HG03060 (cell line): Measurements from ENCODE around the gene NOS1.
"Not testable (repeated sequence)": the region's sequence is repeated elsewhere in the genome, so short reads cannot be mapped to it uniquely, and the experiment has no call there.

Source experiments
- ATAC-seq: cut with Tn5 transposase; IDR thresholded peaks from one replicate; pipeline ENCODE4 v1.9.1; 2021; ENCODE audit warnings: low read depth, moderate number of reproducible peaks; ENCODE audit not compliant: unreplicated experiment

NOS1 gene

DNA sequence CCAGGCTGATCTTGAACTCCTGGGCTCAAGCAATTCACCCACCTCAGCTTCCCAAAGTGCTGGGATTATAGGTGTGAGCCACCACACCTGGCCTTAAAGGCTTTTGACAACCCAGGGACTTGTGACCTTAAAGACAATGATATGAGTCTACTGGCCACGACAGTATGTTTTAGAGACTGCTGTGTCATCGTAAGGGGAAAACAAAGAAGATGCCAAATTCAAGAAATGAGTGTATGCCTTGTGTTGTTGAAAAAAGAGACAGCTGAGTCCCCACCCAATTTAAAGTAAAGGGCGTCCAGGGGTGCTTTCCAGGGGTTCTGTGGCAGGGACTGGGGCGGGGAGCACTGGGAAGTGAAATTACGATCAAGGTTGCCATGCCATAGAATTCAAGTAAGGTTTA lies 144.7 kb downstream of the NOS1 start:
- no peak for ATAC-seq

GRCh38 chr12:117214797-117215196 lies 146.6 kb downstream of the NOS1 start:
- ATAC-seq, result no peak

DNA sequence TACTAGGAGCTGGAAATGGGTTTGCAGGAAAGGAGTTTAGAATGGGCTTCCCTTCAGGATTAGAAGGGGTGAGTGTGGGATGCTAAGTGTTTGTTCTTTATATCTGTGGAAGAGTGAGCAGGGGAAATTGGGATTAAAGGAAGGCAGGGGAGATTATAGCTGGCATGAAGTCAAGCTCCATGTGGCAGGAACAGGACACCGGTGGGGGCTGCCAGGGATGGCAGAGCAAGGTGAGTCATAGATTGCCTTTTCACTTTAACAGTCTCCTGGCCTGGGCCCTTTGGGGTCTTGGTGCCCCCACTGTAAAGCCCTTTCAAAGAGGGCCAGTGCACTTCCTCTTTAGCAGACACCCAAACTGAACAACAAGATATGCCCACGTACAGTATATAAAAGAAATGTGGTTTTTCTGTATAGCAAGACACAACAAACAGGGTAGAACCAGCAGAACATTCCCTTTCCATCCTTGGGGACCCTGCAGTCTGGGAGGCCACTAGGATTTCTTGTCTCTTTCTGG lies 148.1 kb downstream of the NOS1 start:
- ATAC-seq, result no peak

DNA sequence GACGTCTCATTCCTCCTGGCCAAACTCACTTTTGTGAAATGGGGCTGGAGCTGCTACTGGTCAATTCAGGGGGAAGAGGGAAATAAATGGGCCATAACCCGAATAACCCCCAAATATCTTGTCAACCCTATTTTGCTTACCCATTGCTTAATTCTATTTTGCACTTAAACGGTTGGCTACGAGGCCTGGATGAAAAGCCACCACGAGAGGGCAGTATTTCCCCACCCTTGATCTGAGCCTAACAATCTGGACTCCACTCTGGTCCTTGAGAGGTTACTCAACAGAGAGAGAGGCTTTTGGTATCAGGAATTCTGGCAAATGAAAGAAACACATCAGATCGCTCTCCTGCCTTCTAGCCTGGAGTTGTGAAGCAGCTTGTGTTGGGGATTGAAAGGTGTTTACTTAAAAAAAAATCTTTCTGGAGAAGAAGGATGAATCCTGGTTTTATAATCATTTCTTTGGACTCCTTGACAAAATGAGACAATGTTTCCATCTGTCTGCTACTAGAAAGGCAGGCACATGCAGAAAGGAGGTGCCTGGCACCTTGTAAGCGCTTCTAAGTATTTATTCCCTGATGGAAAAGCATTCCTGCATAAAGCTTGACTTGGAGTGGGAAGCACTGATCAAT lies 148.7 kb downstream of the NOS1 start:
- no peak for ATAC-seq

GRCh38 chr12:117210266-117210918 lies 151.0 kb downstream of the NOS1 start:
- no peak for ATAC-seq

- ATAC-seq, result no peak
Observed at GRCh38 chr12:117209626-117210025, 151.8 kb downstream of the NOS1 start.

GRCh38 chr12:117208811-117209455 lies 152.5 kb downstream of the NOS1 start:
- ATAC-seq, result no peak

- no peak for ATAC-seq
Observed at GRCh38 chr12:117208206-117208605, 153.2 kb downstream of the NOS1 start.

DNA sequence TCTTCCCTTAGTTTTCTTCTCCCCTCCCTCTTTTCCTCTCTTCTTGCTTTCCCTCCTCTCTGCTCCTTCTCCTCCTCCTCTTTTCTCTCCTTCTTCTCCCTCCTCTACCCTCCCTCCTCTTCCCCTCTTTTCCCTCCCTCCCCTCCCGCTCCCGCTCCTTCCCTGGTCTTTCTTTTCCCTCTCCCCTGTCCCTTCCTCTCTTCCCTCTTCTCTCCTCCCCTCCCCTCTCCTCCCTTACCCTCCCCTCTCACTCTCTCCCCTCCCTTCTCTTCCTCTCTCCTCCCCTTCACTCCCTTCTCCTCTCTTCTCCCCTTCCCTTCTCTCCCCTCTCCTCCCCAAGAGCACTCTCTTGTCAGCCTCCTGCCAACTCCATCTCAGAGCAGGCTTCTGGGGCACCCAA lies 153.8 kb downstream of the NOS1 start:
- ATAC-seq, result no peak

DNA sequence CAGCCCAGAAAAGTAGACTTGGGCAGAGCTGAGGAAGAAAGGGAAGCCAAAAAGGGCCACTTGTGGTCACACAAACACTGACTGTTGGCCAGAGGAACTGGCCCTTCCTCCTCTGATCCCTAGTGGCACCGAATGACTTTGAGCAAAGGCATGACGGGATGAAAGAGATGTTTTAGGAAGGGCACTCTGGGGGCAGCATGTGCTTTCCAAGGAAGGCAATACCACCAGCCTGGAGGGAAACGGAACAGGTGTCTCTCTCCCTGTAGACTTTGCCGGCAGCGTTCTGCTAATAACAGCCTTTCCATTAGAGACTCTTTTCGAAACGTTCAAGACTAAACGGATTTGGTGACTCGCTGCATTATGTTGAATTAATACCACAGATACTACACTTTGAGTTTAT lies 158.9 kb downstream of the NOS1 start:
- ATAC-seq, result no peak

DNA sequence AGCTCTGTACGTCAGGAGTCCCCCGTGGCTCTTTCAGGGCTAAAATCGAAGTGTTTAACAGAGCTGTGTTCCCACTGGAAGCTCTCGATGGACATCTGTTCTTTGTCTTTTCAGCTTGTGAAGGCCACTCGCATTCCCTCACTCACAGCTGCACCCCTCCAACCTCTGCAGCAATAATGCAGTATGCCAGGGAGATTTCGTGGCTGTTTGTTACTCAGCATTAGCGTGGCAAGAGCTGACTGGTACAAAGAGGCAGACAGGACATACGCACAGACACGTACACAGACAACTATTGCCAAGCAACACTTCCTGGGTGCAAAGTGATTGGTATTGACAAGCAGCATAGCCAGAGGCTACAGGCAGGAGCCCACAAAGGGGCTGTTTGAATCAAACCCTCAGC lies 159.4 kb downstream of the NOS1 start:
- ATAC-seq, result no peak

- not testable (repeated sequence) for ATAC-seq
Observed at GRCh38 chr12:117199956-117200744, 161.3 kb downstream of the NOS1 start.

- not testable (repeated sequence) for ATAC-seq
Observed at GRCh38 chr12:117196334-117196733, 165.1 kb downstream of the NOS1 start.

DNA sequence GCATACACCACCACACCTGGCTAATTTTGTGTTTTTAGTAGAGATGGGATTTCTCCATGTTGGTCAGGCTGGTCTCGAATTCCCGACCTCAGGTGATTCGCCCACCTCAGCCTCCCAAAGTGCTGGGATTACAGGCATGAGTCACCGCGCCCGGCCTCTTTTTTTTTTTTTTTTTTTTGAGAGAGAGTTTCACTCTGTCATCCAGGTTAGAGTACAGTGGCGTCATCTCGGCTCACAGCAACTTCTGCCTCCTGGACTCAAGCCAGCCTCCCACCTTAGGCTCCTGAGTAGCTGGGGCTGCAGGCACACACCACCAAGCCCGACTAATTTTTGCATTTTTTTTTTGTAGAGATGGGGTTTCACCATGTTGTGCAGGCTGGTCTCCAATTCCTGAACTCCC lies 166.4 kb downstream of the NOS1 start:
- ATAC-seq, result not testable (repeated sequence)

DNA sequence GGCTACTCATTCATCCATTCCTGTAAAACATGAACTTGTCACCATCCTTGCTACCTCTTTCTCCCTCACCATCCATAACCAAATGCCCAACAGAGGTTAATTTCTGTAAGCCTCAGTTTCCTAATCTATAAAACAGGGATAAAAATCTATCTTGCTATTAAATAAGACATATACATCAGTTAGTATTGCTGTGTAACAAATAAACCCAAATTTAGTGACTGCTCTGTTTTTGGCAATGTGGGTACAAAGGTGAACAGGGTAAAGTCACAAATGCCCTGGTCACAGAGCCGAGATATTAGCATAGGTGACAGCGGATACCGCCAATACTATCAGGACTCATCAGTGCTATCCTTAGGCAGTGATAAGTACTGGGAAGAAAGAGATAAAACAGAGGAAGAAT lies 167.5 kb downstream of the NOS1 start:
- ATAC-seq, result no peak

- not testable (repeated sequence) for ATAC-seq
Observed at GRCh38 chr12:117192581-117192980, 168.8 kb downstream of the NOS1 start.

DNA sequence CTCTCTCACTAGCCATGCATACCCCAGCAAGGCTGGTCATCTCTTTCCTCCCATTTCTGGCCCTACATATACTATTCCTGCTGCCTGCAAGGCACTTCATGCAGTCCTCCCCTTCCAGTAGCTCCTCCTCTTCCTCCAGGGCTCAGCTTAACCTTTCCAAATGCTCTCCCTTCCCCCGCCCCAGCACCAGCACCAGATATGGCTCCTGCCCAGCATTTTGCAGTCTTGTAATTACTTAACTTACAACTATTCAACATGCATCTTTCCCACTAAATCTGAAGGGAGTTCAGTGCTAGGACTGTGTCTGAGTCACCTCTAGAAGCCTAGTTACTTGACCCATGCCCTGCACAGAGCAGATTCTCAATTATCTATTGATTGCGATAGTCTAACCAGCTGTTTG lies 169.4 kb downstream of the NOS1 start:
- ATAC-seq, result no peak

DNA sequence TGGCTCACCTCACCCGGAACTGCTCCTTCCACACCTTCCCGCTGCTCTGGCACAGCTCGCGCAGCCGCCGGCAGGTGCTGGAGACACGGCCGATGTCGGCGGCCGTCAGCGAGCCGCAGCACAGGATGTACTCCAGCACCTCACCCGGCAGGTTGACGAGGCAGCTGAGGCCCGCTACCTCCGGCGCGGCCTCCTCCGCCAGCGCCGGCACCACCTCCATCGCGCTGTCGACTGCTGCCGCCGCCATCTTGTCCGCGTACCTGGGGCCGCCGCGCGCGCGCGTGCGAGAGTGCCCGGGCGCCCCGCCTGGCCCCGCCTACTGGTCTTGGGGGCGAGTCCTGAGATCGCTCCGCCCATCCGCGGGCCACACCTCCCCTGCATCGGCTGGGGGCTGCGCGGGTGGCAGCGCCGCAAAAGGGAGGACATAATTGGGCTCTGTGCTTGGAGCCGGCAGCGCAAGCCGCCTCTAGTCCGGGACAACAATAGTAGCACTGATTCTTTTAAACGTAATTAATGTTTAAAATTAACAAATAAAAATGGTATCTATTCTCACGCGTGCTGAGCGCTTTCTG lies 171.1 kb downstream of the NOS1 start, which contains the start of gene FBXO21:
Gene FBXO21, minus strand, starts transcription at position 261 of the 572 bp plus-strand sequence. Its CDS starts 14 bp downstream, at position 247.
- ATAC-seq, result peak; percentile 66

DNA sequence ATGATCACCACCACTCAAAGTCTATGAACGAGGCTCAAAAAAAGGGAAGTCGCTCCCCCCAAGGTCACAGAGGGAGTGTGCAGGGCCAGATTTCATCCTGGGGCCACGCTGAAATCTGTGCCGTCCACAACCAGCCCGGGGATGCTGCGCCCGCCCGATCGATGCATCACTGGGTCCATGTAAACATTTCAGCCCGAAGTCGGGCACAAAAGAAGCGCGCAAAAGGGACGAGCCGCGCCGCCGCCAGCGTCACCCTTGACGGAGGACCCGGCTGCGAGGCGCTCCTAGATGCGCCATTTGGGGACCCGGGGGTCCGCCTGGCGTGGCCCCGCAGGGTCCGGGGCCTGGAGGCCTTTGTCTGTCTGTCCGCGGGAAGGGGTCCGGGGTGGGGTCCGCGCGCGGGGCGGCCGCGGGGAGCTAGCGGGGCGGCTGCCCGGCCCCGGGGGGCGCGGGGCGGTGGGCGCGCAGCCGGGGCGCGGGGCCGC lies 171.7 kb downstream of the NOS1 start:
- peak; percentile 13 for ATAC-seq
